MCF 10A (cell line): ENCODE results near the gene TIGD1. TPM values are rescaled to one million over a fixed set of nuclear protein-coding genes. Genes with fewer than 3 reads are reported as not detected.

Source experiments
- BruUV-seq: library from RNA; stranded (reverse); fragments of 400-500 nt; replicated peaks from 2 replicates; lab custom pipeline; 2021; lab: Mats Ljungman, UMichigan
- CTCF ChIA-PET: fragments of 300-600 bp; sonication (Branson Sonifier 250); formaldehyde crosslinking; extraction: SDS; loops from one replicate; lab custom pipeline; 2021; ENCODE audit warnings: antibody characterized with exemption, inconsistent platforms; lab: Yijun Ruan, JAX
- POLR2A ChIA-PET: fragments of 300-600, 350-650 bp; sonication (Branson Sonifier 250); formaldehyde crosslinking; extraction: SDS; loops from one replicate; lab custom pipeline; 2020; ENCODE audit warnings: antibody characterized with exemption, inconsistent platforms; lab: Yijun Ruan, JAX
- DNase-seq: peaks from one replicate; pipeline ENCODE4 v3.0.0-alpha.2; 2018; ENCODE audit not compliant: unreplicated experiment
- H3K27ac Mint-ChIP-seq: one replicate; pipeline ENCODE4 v1.8.0; 2022; ENCODE audit warnings: mild to moderate bottlenecking, low read depth, mixed read lengths; ENCODE audit not compliant: unreplicated experiment
- H3K27me3 Mint-ChIP-seq: one replicate; pipeline ENCODE4 v1.8.0; 2022; ENCODE audit warnings: mixed read lengths; ENCODE audit not compliant: insufficient read depth, unreplicated experiment
- H3K36me3 Mint-ChIP-seq: one replicate; pipeline ENCODE4 v1.8.0; 2022; ENCODE audit warnings: mild to moderate bottlenecking, moderate library complexity, mixed read lengths; ENCODE audit not compliant: insufficient read depth, unreplicated experiment
- H3K4me1 Mint-ChIP-seq: one replicate; pipeline ENCODE4 v1.8.0; 2022; ENCODE audit warnings: mixed read lengths; ENCODE audit not compliant: insufficient read depth, unreplicated experiment
- H3K4me3 Mint-ChIP-seq: one replicate; pipeline ENCODE4 v1.8.0; 2022; ENCODE audit warnings: mild to moderate bottlenecking, moderate library complexity, mixed read lengths; ENCODE audit not compliant: unreplicated experiment
- H3K9me3 Mint-ChIP-seq: one replicate; pipeline ENCODE4 v1.8.0; 2022; ENCODE audit warnings: mixed read lengths; ENCODE audit not compliant: unreplicated experiment
- intact Hi-C: fragments of 100-400 bp; cut with micrococcal nuclease; formaldehyde crosslinking; loops from 2 replicates; pipeline ENCODE4 v1.14.1; 2022
- total RNA-seq: library from RNA; stranded (reverse); gene quantifications from 2 replicates; pipeline ENCODE4 v1.2.3, GENCODE V29; 2022
- TF ChIP-seq, protein P1 (sequence below): fragments of 200-600 bp; IDR thresholded peaks from one replicate; pipeline ENCODE4 v1.8.0; 2022; ENCODE audit warnings: antibody characterized with exemption, mild to moderate bottlenecking; ENCODE audit not compliant: unreplicated experiment

The TIGD1 gene
- total RNA-seq, 1 experiment from 2014 or later: 5.2 TPM

DNA sequence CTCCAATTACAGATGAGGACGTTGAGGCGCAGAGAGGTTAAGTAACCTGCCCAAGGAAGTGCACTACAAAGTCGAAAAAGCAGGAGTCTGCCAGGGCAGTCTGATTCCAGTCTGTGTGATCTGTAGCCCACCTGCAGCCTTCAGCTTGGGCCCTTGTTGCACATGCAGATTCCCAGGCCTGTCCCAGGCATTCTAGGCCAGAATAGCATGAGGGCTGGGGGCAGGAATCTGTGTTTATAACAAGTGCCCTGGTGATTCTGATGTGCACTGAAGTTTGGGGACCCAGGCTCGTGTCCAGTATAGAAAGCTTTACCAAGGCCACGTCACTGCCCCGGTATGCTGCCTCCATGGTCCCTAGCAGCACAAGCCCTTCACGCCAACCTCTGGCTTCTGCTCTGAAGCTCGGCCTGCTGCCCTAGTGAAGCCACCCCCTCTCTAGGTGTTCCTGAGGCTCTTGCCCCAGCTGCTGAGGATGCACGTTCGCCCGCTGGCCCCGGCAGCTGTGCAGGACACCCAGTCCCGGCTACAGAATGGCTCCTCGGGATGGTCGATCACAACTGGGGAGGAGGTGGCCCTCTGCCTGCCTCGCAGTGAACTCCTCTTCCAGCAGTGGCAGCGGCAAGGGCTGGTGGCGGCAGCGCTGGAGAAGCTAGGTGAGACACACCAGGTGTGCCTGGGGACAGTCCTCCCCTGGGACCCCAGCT is 6.3 kb downstream of the TIGD1 start:
- Mint-ChIP-seq H3K4me1 (peaks cover 5% of the 10 kb centered on the region), H3K27ac (no peak overlapping the region), H3K36me3 (peaks cover 18% of the 10 kb centered on the region), H3K4me3 (no peak overlapping the region), H3K9me3 (no peaks in the 10 kb centered on the region), H3K27me3 (no peaks in the 10 kb centered on the region)
- ChIA-PET CTCF (interaction anchor here (0.6 kb wide), 1 partner anchor 97 kb away, joined by 4 read pairs; no protein-coding TSS in a partner anchor), POLR2A (no interaction called here)
- DNase-seq: no peak
- intact Hi-C loops: no loop called here
- BruUV-seq: no TSS peak
- TF ChIP-seq, protein P1, sequence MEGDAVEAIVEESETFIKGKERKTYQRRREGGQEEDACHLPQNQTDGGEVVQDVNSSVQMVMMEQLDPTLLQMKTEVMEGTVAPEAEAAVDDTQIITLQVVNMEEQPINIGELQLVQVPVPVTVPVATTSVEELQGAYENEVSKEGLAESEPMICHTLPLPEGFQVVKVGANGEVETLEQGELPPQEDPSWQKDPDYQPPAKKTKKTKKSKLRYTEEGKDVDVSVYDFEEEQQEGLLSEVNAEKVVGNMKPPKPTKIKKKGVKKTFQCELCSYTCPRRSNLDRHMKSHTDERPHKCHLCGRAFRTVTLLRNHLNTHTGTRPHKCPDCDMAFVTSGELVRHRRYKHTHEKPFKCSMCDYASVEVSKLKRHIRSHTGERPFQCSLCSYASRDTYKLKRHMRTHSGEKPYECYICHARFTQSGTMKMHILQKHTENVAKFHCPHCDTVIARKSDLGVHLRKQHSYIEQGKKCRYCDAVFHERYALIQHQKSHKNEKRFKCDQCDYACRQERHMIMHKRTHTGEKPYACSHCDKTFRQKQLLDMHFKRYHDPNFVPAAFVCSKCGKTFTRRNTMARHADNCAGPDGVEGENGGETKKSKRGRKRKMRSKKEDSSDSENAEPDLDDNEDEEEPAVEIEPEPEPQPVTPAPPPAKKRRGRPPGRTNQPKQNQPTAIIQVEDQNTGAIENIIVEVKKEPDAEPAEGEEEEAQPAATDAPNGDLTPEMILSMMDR: no peak

DNA sequence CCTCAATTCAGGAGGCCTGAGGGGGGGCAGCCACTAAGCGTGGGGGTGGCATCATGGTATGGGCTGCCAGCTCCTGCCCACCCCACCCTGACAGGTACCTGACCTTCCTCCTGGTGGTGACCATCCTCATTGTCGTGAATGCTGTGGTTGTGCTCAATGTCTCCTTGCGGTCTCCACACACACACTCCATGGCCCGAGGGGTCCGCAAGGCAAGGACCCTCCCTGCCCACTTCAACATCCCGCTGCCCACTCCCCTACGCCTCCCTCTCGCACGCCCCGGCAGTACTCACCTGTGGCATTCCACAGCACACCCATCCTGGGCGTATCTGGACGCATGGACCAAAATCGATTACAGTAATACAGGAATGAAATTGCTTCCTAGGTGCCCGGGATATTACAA is 6.9 kb downstream of the TIGD1 start:
- no peak for DNase-seq
- Mint-ChIP-seq H3K4me3 (no peak overlapping the region), H3K27ac (no peak overlapping the region), H3K9me3 (no peaks in the 10 kb centered on the region), H3K36me3 (peaks cover 18% of the 10 kb centered on the region), H3K4me1 (peaks cover 3% of the 10 kb centered on the region), H3K27me3 (no peaks in the 10 kb centered on the region)
- intact Hi-C loops: no loop called here
- CTCF ChIA-PET: no interaction called here
- POLR2A ChIA-PET: no interaction called here
- BruUV-seq: no TSS peak
- TF ChIP-seq, protein P1: no peak

DNA sequence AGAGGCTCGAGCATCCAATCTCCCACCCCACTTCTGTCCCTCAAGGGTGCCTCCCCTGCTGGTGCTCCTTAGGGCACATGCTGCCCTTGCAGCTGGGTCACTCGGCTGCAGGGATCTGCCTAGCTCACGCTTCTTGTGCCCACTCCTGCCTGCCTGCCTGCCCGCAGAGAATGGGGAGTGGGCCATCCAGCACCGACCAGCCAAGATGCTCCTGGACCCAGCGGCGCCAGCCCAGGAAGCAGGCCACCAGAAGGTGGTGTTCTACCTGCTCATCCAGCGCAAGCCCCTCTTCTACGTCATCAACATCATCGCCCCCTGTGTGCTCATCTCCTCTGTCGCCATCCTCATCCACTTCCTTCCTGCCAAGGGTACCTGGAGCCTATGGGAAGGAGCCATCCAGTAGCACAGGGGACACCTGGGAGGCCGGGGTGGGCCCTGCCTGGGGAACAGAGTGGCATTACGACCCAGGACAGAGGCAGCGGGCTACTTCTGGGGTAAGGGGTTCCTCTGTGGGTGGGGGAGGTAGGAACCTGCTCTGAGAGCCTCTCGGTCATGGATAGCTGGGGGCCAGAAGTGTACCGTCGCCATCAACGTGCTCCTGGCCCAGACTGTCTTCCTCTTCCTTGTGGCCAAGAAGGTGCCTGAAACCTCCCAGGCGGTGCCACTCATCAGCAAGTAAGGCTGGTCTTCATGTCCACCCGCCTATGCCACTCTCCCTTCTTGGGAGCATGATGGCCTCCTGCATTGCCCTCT is 7.5 kb downstream of the TIGD1 start:
- no peaks in the 10 kb centered on the region for H3K4me1 Mint-ChIP-seq
- ChIA-PET POLR2A (no interaction called here), CTCF (no interaction called here)
- no TSS peak for BruUV-seq
- H3K9me3 Mint-ChIP-seq: no peaks in the 10 kb centered on the region
- intact Hi-C loops: no loop called here
- TF ChIP-seq, protein P1: no peak
- H3K36me3 Mint-ChIP-seq: peaks cover 18% of the 10 kb centered on the region
- no peak overlapping the region for H3K27ac Mint-ChIP-seq
- H3K27me3 Mint-ChIP-seq: no peaks in the 10 kb centered on the region
- DNase-seq: no peak
- H3K4me3 Mint-ChIP-seq: no peak overlapping the region

DNA sequence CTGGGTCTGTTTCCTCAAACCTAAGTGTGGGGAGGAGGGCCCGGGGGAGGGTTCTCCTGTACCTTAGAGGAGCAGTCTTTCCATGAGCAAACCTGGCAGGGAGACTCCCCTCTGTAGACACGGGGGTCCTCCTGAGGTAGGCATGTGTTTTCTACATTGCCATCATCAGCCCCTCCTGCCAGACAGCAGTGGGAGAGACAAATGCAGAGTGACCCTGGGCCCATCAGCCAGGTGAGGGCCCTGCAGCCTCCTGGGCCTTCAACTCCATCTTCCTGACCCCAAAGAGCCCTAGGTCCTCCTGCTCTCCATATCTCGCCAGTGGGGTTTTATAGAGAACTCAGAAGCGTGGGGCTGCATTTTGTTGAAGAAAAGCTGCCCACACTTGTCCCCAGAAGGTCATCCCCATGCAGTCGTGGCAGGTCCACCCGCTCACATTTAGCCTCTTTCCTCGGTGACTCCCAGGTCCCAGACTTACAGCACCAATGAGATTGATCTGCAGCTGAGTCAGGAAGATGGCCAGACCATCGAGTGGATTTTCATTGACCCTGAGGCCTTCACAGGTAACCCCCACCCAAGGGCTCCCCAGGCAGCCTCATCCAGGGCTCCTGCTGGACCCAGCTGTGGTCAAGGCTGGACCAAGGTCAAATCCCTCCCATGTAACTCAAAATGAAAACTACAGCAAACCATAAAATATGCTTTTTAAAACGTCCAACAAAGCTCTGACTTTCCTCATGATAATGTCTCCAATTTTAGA is 8.2 kb downstream of the TIGD1 start:
- H3K27me3 Mint-ChIP-seq: no peaks in the 10 kb centered on the region
- TF ChIP-seq, protein P1: no peak
- no peak overlapping the region for H3K4me3 Mint-ChIP-seq
- H3K27ac Mint-ChIP-seq: no peak overlapping the region
- no TSS peak for BruUV-seq
- intact Hi-C loops: no loop called here
- no peaks in the 10 kb centered on the region for H3K4me1 Mint-ChIP-seq
- ChIA-PET CTCF (no interaction called here), POLR2A (no interaction called here)
- H3K36me3 Mint-ChIP-seq: peaks cover 18% of the 10 kb centered on the region
- no peaks in the 10 kb centered on the region for H3K9me3 Mint-ChIP-seq
- DNase-seq: no peak
